ENCODE data around the gene HAUS1.
A peak's percentile ranks its signal among the peaks of the same experiment; 100 is the strongest.
"Not testable (repeated sequence)": the region's sequence is repeated elsewhere in the genome, so short reads cannot be mapped to it uniquely, and the experiment has no call there.

The HAUS1 gene

DNA sequence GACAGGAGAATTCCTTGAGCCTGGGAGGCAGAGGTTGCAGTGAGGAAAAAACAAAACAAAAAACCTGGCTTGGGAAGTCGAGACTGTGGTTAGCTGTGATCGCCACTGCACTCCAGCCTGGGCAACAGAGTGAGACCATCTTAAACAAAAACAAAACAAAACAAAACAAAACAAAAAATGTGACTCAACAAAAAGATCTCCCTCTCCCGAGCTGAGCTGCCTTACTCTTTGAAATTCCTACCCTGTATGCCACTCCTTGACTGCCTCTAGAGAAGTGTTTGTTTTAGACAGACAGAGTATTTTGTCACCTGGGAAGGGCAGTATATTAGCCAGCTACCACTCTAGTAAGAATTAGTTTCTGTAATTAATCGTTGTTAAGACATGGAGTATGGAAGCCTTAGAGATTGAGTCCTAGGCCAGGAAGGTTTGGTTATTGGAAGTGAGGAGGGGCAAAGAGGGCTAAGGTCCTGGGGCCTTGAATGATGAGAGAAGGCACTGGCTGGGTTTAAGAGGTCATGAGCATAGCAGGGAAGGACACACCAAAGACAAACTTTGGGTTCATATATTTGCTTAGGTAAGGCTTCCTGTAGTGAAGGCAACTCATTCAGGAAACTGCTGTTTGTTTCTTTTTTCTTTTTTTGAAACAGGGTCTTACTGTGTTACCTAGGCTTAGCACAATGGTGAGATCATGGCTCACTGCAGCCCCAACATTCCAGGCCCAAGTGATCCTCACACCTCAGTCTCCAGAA, 56.0 kb downstream of the HAUS1 start:
- no peaks in the 10 kb centered on the region for H3K27me3 ChIP-seq (ENCODE audit: low read depth, low read length)
- H3K27ac ChIP-seq (ENCODE audit: low read length): no peak overlapping the region
- H3K4me1 ChIP-seq (ENCODE audit: control insufficient read depth in 1 of 2, insufficient read depth in 2 of 2, low read length in 2 of 2): no peaks in the 10 kb centered on the region
- no peak overlapping the region for H3K4me3 ChIP-seq (ENCODE audit: low read depth in 1 of 2, low read length in 2 of 2)
- H3K36me3 ChIP-seq (ENCODE audit: control insufficient read depth in 1 of 2, insufficient read depth in 2 of 2, low read length in 2 of 2): no peaks in the 10 kb centered on the region
- H3K9me3 ChIP-seq (ENCODE audit: control insufficient read depth in 1 of 2, low read length in 2 of 2): no peaks in the 10 kb centered on the region

DNA sequence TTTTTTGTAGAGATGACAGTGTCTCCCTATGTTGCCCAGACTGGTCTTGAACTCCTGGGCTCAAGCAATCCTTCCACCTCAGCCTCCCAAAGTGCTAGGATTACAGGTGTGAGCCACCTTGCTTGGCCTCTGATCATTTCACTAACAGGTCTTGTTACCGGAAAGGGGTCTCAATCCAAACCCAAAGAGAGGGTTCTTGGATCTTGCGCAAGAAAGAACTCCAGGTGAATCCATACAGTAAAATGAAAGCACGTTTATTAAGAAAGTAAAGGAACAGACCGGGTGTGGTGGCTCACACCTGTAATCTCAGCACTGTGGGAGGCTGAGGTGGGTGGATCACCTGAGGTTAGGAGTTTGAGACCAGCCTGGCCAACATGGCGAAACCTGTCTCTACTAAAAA, 56.7 kb downstream of the HAUS1 start:
- not testable (repeated sequence) for H3K27me3 ChIP-seq (ENCODE audit: low read depth, low read length); H3K27ac ChIP-seq (ENCODE audit: low read length)

DNA sequence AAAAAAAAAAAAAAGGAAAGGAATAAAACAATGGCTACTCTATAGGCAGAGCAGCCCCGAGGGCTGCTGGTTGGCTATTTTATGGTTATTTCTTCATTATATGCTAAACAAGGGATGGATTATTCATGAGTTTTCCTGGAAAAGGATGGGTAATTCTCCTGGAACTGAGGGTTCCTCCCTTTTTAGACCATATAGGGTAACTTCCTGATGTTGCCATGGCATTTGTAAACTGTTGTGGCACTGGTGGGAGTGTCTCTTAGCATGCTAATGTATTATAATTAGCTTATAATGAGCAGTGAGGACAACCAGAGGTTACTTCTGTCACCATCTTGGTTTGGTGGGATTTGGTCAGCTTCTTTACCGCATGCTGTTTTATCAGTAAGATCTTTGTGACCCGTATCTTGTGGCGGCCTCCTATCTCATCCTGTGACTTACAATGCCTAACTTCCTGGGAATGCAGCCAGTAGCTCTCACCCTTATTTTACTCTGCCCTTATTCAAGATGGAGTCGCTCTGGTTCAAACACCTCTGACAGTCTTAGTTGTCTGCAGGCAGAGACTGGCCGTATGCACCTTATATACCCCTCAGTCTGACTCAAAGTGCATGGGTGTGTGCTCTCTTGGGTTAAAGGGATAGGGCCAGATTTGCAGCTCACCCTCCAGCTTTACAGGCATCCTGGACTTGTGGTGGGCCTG, 57.7 kb downstream of the HAUS1 start:
- Histone ChIP-seq H3K27me3 (ENCODE audit: low read depth, low read length) (no peaks in the 10 kb centered on the region), H3K9me3 (ENCODE audit: control insufficient read depth in 1 of 2, low read length in 2 of 2) (no peaks in the 10 kb centered on the region), H3K36me3 (ENCODE audit: control insufficient read depth in 1 of 2, insufficient read depth in 2 of 2, low read length in 2 of 2) (no peaks in the 10 kb centered on the region), H3K4me3 (ENCODE audit: low read depth in 1 of 2, low read length in 2 of 2) (no peak overlapping the region), H3K4me1 (ENCODE audit: control insufficient read depth in 1 of 2, insufficient read depth in 2 of 2, low read length in 2 of 2) (no peaks in the 10 kb centered on the region), H3K27ac (ENCODE audit: low read length) (no peak overlapping the region)

More for the DNA sequence above, 56.7 kb downstream of the HAUS1 start:
- H3K4me1 ChIP-seq (ENCODE audit: control insufficient read depth in 1 of 2, insufficient read depth in 2 of 2, low read length in 2 of 2); H3K4me3 ChIP-seq (ENCODE audit: low read depth in 1 of 2, low read length in 2 of 2); H3K9me3 ChIP-seq (ENCODE audit: control insufficient read depth in 1 of 2, low read length in 2 of 2); H3K36me3 ChIP-seq (ENCODE audit: control insufficient read depth in 1 of 2, insufficient read depth in 2 of 2, low read length in 2 of 2): not testable (repeated sequence)

DNA sequence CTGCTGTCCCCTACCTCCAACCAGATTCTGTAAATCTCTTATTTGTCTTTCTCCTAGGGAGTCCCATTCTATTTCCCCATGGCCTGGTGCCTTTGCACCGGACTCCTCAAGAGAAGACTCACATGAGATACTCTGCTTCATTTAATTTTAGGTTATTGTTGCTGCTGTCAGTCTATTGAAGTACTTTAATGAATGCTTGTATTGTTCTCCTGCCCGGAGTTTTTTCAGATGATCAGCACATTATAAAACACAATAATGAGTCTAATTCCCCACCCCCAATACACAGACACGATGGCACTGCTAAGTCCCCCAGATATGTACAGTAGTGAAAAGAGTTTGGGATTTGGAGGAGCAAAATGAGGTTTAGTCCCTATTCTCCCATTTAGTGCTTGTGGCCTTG, 58.9 kb downstream of the HAUS1 start:
- Histone ChIP-seq H3K4me3 (ENCODE audit: low read depth in 1 of 2, low read length in 2 of 2) (no peak overlapping the region), H3K27me3 (ENCODE audit: low read depth, low read length) (no peaks in the 10 kb centered on the region), H3K36me3 (ENCODE audit: control insufficient read depth in 1 of 2, insufficient read depth in 2 of 2, low read length in 2 of 2) (no peaks in the 10 kb centered on the region), H3K9me3 (ENCODE audit: control insufficient read depth in 1 of 2, low read length in 2 of 2) (no peaks in the 10 kb centered on the region), H3K27ac (ENCODE audit: low read length) (no peak overlapping the region), H3K4me1 (ENCODE audit: control insufficient read depth in 1 of 2, insufficient read depth in 2 of 2, low read length in 2 of 2) (no peaks in the 10 kb centered on the region)

DNA sequence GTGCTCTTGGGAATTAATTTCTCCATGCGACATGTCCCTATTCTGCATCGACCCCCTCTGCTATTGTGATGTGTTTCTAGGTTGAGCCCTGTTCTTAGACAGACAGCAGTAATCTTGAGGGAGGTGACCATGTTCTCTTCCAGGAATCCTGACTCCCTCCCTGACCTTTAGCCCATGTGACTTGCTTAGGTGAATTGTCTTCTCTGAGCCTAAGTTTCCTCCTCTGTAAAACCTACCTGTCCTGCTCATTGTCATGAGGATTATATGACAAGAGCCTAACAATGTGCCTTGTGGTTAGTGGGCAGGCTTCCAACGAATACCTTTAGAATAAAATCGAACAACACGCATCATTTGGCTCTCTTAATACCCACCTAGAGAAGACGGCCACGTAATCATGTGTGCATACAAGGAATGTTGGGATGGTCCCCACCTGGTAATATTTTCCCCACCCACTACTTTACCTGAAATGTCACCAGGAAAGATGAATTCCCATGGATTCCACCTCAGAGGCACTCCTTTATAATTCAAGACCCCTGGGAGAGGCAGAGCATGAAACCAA, 59.8 kb downstream of the HAUS1 start:
- Histone ChIP-seq H3K4me3 (ENCODE audit: low read depth in 1 of 2, low read length in 2 of 2) (no peak overlapping the region), H3K36me3 (ENCODE audit: control insufficient read depth in 1 of 2, insufficient read depth in 2 of 2, low read length in 2 of 2) (no peaks in the 10 kb centered on the region), H3K27me3 (ENCODE audit: low read depth, low read length) (no peaks in the 10 kb centered on the region), H3K27ac (ENCODE audit: low read length) (no peak overlapping the region), H3K9me3 (ENCODE audit: control insufficient read depth in 1 of 2, low read length in 2 of 2) (no peaks in the 10 kb centered on the region), H3K4me1 (ENCODE audit: control insufficient read depth in 1 of 2, insufficient read depth in 2 of 2, low read length in 2 of 2) (no peaks in the 10 kb centered on the region)

DNA sequence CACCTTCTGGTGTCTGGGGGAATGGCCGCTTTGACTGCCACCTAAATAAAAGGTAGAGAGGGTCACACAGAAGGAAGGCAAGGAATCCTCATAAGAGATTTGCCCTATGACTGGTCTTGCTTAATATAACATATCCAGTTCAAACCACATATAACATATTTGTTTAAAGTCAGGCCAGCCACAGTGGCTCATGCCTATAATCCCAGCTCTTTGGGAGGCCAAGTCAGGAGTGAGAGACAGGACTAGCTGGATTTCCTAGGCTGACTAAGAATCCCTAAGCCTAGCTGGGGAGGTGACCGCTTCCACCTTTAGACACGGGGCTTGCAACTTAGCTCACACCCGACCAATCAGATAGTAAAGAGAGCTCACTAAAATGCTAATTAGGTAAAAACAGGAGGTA, 60.3 kb downstream of the HAUS1 start:
- H3K9me3 ChIP-seq (ENCODE audit: control insufficient read depth in 1 of 2, low read length in 2 of 2); H3K27ac ChIP-seq (ENCODE audit: low read length); H3K4me3 ChIP-seq (ENCODE audit: low read depth in 1 of 2, low read length in 2 of 2); H3K36me3 ChIP-seq (ENCODE audit: control insufficient read depth in 1 of 2, insufficient read depth in 2 of 2, low read length in 2 of 2); H3K4me1 ChIP-seq (ENCODE audit: control insufficient read depth in 1 of 2, insufficient read depth in 2 of 2, low read length in 2 of 2); H3K27me3 ChIP-seq (ENCODE audit: low read depth, low read length): not testable (repeated sequence)

DNA sequence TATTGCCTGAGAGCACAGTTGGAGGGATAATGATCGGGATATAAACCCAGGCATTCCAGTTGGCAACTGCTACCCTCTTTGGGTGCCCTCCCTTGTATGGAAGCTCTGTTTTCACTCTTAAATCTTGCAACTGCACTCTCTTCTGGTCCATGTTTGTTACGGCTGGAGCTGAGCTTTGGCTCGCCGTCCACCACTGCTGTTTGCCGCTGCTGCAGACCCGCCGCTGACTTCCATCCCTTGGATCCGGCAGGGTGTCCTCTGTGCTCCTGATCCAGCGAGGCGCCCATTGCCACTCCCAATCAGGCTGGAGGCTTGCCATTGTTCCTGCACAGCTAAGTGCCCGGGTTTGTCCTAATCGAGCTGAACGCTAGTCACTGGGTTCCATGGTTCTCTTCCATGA, 60.7 kb downstream of the HAUS1 start:
- Histone ChIP-seq H3K4me3 (ENCODE audit: low read depth in 1 of 2, low read length in 2 of 2) (no peak overlapping the region), H3K36me3 (ENCODE audit: control insufficient read depth in 1 of 2, insufficient read depth in 2 of 2, low read length in 2 of 2) (no peaks in the 10 kb centered on the region), H3K27me3 (ENCODE audit: low read depth, low read length) (no peaks in the 10 kb centered on the region), H3K27ac (ENCODE audit: low read length) (no peak overlapping the region), H3K4me1 (ENCODE audit: control insufficient read depth in 1 of 2, insufficient read depth in 2 of 2, low read length in 2 of 2) (no peaks in the 10 kb centered on the region), H3K9me3 (ENCODE audit: control insufficient read depth in 1 of 2, low read length in 2 of 2) (no peaks in the 10 kb centered on the region)

DNA sequence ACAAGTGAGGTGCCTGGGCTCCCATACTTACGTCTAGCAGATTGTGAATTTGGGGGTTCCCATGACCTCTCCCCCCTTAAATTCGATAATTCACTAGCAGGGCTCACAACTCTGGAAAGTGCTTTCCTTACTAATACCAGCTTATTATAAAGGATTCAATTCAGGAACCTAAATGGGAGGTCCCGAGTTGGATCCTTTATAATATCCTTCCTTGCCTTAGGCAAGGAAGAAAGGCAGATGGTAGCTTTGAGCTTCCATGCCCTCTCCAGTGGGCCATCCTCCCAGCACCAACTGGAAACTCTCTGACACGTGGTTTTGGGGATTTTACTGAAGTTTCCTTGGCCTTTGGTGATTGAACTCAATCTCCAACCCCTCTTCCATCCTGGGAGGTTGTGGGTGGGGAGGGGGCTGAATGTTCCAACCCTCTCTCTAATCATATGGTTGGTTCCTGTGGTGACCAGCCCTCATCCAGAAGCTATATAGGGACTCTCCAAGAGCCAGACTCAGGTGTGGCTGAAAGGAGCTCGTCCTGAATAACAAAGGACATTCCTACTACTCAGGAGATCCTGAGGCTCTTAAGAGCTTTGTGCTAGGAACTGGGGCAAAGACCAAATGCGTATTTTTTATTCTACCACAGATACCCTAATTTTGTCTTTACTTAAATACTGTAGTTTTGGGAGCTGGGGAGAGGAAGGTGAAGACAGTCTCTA, 62.2 kb downstream of the HAUS1 start:
- H3K9me3 ChIP-seq (ENCODE audit: control insufficient read depth in 1 of 2, low read length in 2 of 2): no peaks in the 10 kb centered on the region
- no peaks in the 10 kb centered on the region for H3K27me3 ChIP-seq (ENCODE audit: low read depth, low read length)
- H3K4me1 ChIP-seq (ENCODE audit: control insufficient read depth in 1 of 2, insufficient read depth in 2 of 2, low read length in 2 of 2): no peaks in the 10 kb centered on the region
- H3K27ac ChIP-seq (ENCODE audit: low read length): no peak overlapping the region
- no peaks in the 10 kb centered on the region for H3K36me3 ChIP-seq (ENCODE audit: control insufficient read depth in 1 of 2, insufficient read depth in 2 of 2, low read length in 2 of 2)
- no peak overlapping the region for H3K4me3 ChIP-seq (ENCODE audit: low read depth in 1 of 2, low read length in 2 of 2)

DNA sequence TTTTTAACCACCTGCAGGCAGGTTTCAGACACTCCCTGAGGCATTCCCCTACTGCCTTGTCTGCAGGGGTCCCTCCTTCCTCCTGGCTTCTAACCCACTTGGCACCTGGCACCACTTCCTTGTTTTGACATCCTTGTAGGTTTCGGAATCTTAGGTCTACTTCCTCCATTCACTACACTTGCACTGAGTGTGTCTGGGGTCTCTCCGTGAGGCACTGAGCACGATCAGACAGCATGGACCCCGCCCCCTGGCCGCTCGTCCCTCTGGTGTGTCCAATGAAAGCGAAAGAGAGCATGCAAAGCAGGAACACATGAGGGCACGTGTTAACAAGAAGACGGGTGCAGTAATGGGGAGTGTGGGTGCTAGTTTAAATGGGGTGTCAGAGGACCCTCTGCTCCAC, 63.8 kb downstream of the HAUS1 start:
- H3K36me3 ChIP-seq (ENCODE audit: control insufficient read depth in 1 of 2, insufficient read depth in 2 of 2, low read length in 2 of 2): no peaks in the 10 kb centered on the region
- no peaks in the 10 kb centered on the region for H3K27me3 ChIP-seq (ENCODE audit: low read depth, low read length)
- no peak overlapping the region for H3K27ac ChIP-seq (ENCODE audit: low read length)
- no peaks in the 10 kb centered on the region for H3K9me3 ChIP-seq (ENCODE audit: control insufficient read depth in 1 of 2, low read length in 2 of 2)
- peak overlapping the region in 1 of 2 donors; percentile 30 for H3K4me3 ChIP-seq (ENCODE audit: low read depth in 1 of 2, low read length in 2 of 2)
- H3K4me1 ChIP-seq (ENCODE audit: control insufficient read depth in 1 of 2, insufficient read depth in 2 of 2, low read length in 2 of 2): peaks cover 0 to 1% of the 10 kb centered on the region in 2 donors

DNA sequence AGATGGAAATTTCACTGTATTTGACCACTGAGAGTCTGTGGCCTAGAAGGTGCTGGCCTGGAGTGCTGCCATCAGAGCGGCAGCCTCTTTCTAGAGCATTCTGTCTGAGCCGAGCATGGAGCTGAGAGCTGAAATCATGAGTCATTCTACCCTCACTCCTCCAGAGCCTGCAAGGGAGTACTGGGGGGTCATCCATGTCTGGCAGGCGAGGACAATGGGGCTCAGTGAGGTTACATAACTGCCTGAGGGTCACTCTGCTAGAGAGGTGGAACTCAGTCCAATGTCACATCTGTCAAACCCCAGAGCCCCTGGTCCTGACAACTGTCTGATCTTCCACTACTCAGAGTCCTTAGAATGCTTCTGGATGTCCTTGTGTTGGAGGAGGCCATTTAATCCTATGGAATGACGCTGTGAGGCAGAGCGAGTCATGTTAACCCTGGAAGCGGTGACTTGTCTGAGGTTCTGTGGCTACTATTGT, 65.3 kb downstream of the HAUS1 start:
- no peaks in the 10 kb centered on the region for H3K36me3 ChIP-seq (ENCODE audit: control insufficient read depth in 1 of 2, insufficient read depth in 2 of 2, low read length in 2 of 2)
- H3K27ac ChIP-seq (ENCODE audit: low read length): no peak overlapping the region
- no peaks in the 10 kb centered on the region for H3K9me3 ChIP-seq (ENCODE audit: control insufficient read depth in 1 of 2, low read length in 2 of 2)
- peaks cover 0 to 4% of the 10 kb centered on the region in 2 donors for H3K4me1 ChIP-seq (ENCODE audit: control insufficient read depth in 1 of 2, insufficient read depth in 2 of 2, low read length in 2 of 2)
- H3K4me3 ChIP-seq (ENCODE audit: low read depth in 1 of 2, low read length in 2 of 2): no peak overlapping the region
- H3K27me3 ChIP-seq (ENCODE audit: low read depth, low read length): no peaks in the 10 kb centered on the region

DNA sequence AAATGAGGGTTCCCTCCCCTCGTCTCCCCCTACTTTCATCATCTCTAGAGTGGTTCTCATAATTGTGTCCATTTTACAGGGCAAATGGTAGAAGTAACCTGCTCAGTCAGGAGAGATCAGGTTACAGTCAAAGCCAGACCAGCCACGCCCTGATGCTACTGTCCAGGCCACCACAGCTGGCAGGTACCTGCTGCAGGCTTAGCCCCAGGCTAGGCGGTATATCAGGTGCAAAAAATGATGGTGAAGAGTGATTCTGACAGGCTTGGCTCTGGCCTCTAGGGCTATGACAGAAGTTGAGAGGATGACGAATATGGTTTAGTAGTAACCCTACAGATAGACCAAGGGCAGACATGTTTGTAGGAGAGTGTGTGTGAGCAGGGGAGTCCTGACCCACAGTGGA, 67.1 kb downstream of the HAUS1 start:
- H3K4me3 ChIP-seq (ENCODE audit: low read depth in 1 of 2, low read length in 2 of 2): no peak overlapping the region
- peaks cover 11 to 16% of the 10 kb centered on the region in 2 donors for H3K4me1 ChIP-seq (ENCODE audit: control insufficient read depth in 1 of 2, insufficient read depth in 2 of 2, low read length in 2 of 2)

More for the DNA sequence above, 67.1 kb downstream of the HAUS1 start:
- no peaks in the 10 kb centered on the region for H3K27me3 ChIP-seq (ENCODE audit: low read depth, low read length)
- no peak overlapping the region for H3K27ac ChIP-seq (ENCODE audit: low read length)
- no peaks in the 10 kb centered on the region for H3K36me3 ChIP-seq (ENCODE audit: control insufficient read depth in 1 of 2, insufficient read depth in 2 of 2, low read length in 2 of 2)
- H3K9me3 ChIP-seq (ENCODE audit: control insufficient read depth in 1 of 2, low read length in 2 of 2): no peaks in the 10 kb centered on the region
